Stimulated activated CD4-positive, alpha-beta T cell treated with anti-CD3 and anti-CD28 coated beads, Interleukin-2, amount 100 ng/mL, for 48 hours (primary cell): ENCODE results near the gene EFNA5.
"Not testable (repeated sequence)": the region's sequence is repeated elsewhere in the genome, so short reads cannot be mapped to it uniquely, and the experiment has no call there.

Experiments used
- DNase-seq, 2 donors: peaks; one replicate each; pipeline ENCODE4 v3.0.0-alpha.2; 2020

Gene EFNA5

DNA sequence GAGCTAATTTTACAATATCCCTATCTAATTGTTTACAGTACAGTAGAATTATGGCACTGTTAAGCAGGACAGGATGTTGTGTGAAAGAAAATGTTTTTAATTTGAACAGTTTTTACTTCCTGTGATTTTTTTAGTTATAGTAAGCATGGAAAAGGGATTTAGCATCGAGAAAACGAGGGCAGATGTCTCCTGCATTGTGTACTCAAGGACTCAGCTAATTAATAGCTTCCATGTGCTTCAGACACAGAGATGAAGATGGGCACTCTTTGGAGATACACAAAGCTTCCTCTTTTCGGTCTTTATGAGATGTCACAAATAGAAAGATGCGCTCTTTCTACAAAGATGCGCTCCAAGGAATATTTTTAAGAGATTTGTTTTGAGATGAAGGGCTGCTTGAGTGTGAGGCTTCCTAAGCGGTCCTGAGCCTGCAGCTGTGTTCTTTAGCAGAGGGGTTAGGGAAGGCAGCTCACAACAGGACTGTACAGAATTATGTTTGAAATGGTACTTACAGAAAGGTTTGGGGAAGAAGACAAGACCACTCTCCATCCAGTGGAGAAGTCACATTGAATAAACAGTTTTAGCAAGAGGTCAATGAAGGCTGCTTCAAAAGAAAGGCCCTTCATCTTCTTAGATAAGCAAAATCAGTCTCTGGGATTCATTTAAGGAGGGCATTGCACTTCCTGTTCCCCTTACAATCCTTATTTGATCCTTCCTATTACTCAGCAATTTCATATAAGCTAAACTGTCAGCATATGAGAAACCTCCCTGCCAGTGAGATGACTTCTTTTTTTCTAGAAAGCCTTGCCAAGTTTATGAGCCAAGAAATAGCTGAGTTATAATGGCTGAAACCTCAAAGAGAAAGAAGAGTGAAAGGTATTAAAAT lies 311.5 kb downstream of the EFNA5 start:
- no peak for DNase-seq

DNA sequence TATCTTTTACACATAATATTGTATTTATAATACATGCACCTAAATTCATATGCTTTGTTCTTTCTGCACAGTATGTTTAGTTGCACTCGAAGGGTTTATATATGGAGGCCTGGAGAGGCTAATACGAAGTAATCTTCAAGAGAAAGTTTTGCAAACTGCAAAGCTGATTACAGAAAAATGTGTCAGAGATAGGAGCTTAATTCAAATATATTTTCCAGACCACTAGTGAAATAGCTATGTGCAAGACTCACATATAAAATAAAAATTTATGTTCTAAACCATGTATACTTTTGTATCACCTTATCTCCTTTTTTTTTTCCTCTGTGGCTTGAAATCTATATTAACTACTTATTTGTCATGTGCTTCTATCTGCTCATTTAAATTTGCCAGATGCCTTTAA lies 313.8 kb downstream of the EFNA5 start:
- no peak for DNase-seq

- no peak for DNase-seq
Observed at GRCh38 chr5:107352576-107352975, 318.2 kb downstream of the EFNA5 start.

- DNase-seq: not testable (repeated sequence)
Observed at GRCh38 chr5:107346580-107346979, 324.2 kb downstream of the EFNA5 start.

DNA sequence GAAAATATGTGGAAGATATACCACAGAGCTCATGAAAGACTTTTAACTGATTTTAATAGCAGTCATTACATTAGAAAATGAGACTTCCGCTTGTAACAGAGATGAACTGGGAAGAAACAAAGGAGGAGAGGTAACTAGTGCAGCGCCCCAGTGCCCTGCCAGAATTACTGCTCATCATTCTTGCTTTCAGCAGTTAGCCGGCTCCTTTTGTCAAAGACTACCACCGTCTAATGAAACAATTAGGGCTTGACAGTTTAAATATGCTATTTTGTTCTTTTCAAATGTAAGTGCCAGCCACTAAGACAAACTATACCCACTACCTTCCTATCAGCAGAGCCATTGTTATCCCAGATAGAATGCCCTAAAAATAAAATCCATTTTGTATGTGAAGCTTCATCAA lies 328.4 kb downstream of the EFNA5 start:
- DNase-seq: no peak

DNA sequence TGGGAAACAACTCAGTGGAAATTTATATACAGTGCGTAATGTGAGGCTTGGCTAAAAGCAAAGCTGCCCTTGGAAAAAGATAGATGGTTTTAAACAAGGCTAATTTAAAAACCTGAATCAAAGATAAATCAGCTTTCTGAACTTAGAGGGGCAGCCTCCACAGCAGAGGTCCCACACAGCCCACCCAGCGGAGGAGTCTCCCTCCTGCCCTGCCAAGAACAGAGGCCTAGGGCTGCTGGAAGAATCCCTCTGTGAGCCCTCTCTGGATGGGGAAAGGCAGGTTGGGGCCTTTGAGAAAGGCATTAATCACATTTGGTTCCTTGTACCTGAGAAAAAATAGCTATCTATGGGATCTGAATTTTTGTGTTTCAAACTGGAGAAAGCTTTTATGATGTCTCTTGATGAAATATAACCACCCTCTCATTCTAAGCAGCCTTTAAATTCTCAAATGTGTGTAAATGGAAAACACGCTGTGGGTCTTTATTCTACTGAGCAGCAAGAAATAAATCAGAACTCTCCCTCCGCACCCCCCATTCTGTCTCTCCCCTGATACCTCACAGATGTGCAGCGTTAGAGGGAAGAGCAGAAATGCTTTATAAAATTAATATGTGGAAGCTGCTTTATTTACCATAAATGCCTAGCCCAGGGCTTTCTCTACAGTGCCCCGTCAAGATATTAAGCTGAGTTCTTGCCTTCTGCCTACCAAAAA lies 329.2 kb downstream of the EFNA5 start:
- no peak for DNase-seq

GRCh38 chr5:107340631-107341030 lies 330.1 kb downstream of the EFNA5 start:
- no peak for DNase-seq

- no peak for DNase-seq
Observed at GRCh38 chr5:107338335-107338734, 332.4 kb downstream of the EFNA5 start.

- no peak for DNase-seq
Observed at GRCh38 chr5:107337281-107337680, 333.5 kb downstream of the EFNA5 start.

DNA sequence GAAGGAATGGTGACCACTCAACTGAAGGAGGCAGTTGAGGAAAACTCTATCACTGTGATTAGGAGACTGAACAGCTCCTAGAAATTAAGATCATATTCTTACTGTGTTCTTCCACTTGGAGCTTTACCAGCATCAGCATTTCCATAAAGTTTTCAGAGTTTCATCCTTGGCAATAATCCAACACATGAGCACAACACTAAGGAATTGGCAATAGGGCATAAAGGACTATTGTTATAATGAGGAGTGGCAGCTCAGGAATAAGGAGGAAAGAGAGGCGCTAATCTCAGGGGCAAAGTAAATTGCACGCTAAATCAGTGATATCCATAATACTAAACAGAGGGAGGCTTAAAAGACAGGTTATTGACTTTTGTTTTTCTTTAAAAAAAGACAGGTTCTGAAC lies 338.9 kb downstream of the EFNA5 start:
- DNase-seq: no peak

DNA sequence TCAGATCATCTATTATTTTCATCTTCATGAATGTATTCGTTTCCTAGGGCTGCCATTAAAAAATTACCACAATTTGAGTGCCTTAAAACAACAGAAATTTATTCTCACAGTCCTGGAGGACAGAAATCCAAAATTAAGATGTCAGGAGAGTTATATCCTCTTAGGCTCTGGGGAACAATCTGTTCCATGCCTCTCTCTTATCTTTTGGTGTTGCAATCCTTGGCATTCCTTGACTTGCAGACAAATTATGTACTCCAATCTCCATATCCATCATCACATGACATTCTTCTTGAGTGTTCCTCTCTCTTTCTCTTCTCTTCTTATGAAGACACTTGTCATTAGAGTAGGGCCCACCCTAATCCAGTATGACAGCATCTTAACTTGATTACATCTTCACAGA lies 339.4 kb downstream of the EFNA5 start:
- no peak for DNase-seq

- no peak for DNase-seq
Observed at GRCh38 chr5:107330903-107331302, 339.8 kb downstream of the EFNA5 start.

- DNase-seq: no peak
Observed at GRCh38 chr5:107329850-107330249, 340.9 kb downstream of the EFNA5 start.
